GM21515 (cell line): ENCODE measurements around the gene TRAF2.
"Not testable (repeated sequence)": the region's sequence is repeated elsewhere in the genome, so short reads cannot be mapped to it uniquely, and the experiment has no call there.

Experiments
- ATAC-seq: cut with Tn5 transposase; IDR thresholded peaks from one replicate; pipeline ENCODE4 v1.9.1; 2021; ENCODE audit not compliant: unreplicated experiment

The TRAF2 gene

GRCh38 chr9:136885950-136886578 is at the start of gene TRAF2:
Gene TRAF2 (plus strand): TSS chr9:136886516. CDS start chr9:136898741, 12,225 bp downstream.
- peak; percentile 77 for ATAC-seq

GRCh38 chr9:136837146-136837855 is 49.0 kb upstream of the TRAF2 start:
- ATAC-seq: no peak

- ATAC-seq: not testable (repeated sequence)
Measured at GRCh38 chr9:136837856-136838277, 48.4 kb upstream of the TRAF2 start.

GRCh38 chr9:136838314-136839228 is 47.7 kb upstream of the TRAF2 start:
- ATAC-seq: no peak

- ATAC-seq: no peak
Measured at GRCh38 chr9:136839229-136840139, 46.8 kb upstream of the TRAF2 start.

GRCh38 chr9:136840140-136840876 is 46.0 kb upstream of the TRAF2 start:
- no peak for ATAC-seq

GRCh38 chr9:136840877-136841645 is 45.3 kb upstream of the TRAF2 start:
- ATAC-seq: no peak

- ATAC-seq: not testable (repeated sequence)
Measured at GRCh38 chr9:136841646-136842379, 44.5 kb upstream of the TRAF2 start.

- peak; percentile 59 for ATAC-seq
Measured at GRCh38 chr9:136842380-136842948, 43.9 kb upstream of the TRAF2 start, which contains the start of gene AJM1. Gene AJM1 (plus strand): TSS chr9:136842478. CDS start chr9:136844415, 1,937 bp downstream.

- ATAC-seq: not testable (repeated sequence)
Measured at GRCh38 chr9:136843159-136843800, 43.0 kb upstream of the TRAF2 start.

- ATAC-seq: not testable (repeated sequence)
Measured at GRCh38 chr9:136843801-136844740, 42.2 kb upstream of the TRAF2 start.

GRCh38 chr9:136844761-136845464 is 41.4 kb upstream of the TRAF2 start:
- no peak for ATAC-seq

GRCh38 chr9:136845465-136846260 is 40.7 kb upstream of the TRAF2 start:
- ATAC-seq: no peak

- no peak for ATAC-seq
Measured at GRCh38 chr9:136846376-136847087, 39.8 kb upstream of the TRAF2 start.
